GM12878 (cell line): ENCODE data around the gene LGALS4. TPM values are rescaled to one million over a fixed set of nuclear protein-coding genes. Genes with fewer than 3 reads are reported as not detected.
"Not testable (repeated sequence)": the region's sequence is repeated elsewhere in the genome, so short reads cannot be mapped to it uniquely, and the experiment has no call there.

ENCODE experiments used
- ATAC-seq: fragments of 200-7000 bp; cut with Tn5 transposase; 3 replicates; pipeline ENCODE4 v1.9.1; 2020; ENCODE audit warnings: mild to moderate bottlenecking, moderate library complexity
- BruUV-seq: library from RNA; stranded (reverse); fragments of 400-500 nt; replicated peaks from 2 replicates; lab custom pipeline; 2021; lab: Mats Ljungman, UMichigan
- CTCF ChIA-PET: fragments of 300-600 bp; sonication (Branson Sonifier 250); formaldehyde crosslinking; extraction: SDS; loops from one replicate; lab custom pipeline; 2021; ENCODE audit warnings: inconsistent platforms; lab: Yijun Ruan, JAX
- POLR2A ChIA-PET: fragments of 350-600 bp; formaldehyde crosslinking; extraction: SDS; loops from one replicate; lab custom pipeline; 2021; ENCODE audit warnings: inconsistent platforms; lab: Charles Lee
- RAD21 ChIA-PET: fragments of 300-600 bp; sonication (Branson Sonifier 250); formaldehyde crosslinking; loops from one replicate; lab custom pipeline; 2023; ENCODE audit warnings: antibody characterized with exemption; ENCODE audit not compliant: unreplicated experiment; lab: Charles Lee
- SMC1A ChIA-PET: fragments of 300-600 bp; sonication (Branson Sonifier 250); formaldehyde crosslinking; loops from one replicate; lab custom pipeline; 2023; ENCODE audit not compliant: unreplicated experiment, uncharacterized antibody; lab: Charles Lee
- DNase-seq: peaks from one replicate; pipeline ENCODE4 v3.0.0-alpha.2; 2011; ENCODE audit warnings: low read depth, low spot score
- FAIRE-seq: peaks from 3 replicates; lab custom pipeline; 2011; peaks lifted over from hg19 to GRCh38; lab: Jason Lieb, UNC
- H2AFZ ChIP-seq: 2 replicates; pipeline ENCODE4 v1.6.0; 2011; ENCODE audit warnings: low read depth, low read length, control low read depth; ENCODE audit not compliant: control insufficient read depth
- H3K27ac ChIP-seq: 2 replicates; pipeline ENCODE4 v1.5.1; 2011; ENCODE audit warnings: control low read depth; ENCODE audit not compliant: control insufficient read depth, insufficient read depth
- H3K27me3 ChIP-seq, 2 experiments: replicated peaks in 1 of 2; 2 replicates each; pipeline versions ENCODE4 v1.6.0 to v1.6.1; 2011; ENCODE audit warnings: low read length in 1 of 2; ENCODE audit not compliant: control insufficient read depth in 2 of 2, insufficient read depth in 2 of 2
- H3K36me3 ChIP-seq, 2 experiments: 2 replicates each; pipeline ENCODE4 v1.5.1; 2011; ENCODE audit warnings: low read length in 1 of 2; ENCODE audit not compliant: control insufficient read depth in 2 of 2, insufficient read depth in 2 of 2
- H3K4me1 ChIP-seq: 2 replicates; pipeline ENCODE4 v1.6.1; 2011; ENCODE audit warnings: mild to moderate bottlenecking, low read length, moderate library complexity, mixed read lengths; ENCODE audit not compliant: control insufficient read depth, insufficient read depth
- H3K4me2 ChIP-seq: 2 replicates; pipeline ENCODE4 v1.6.0; 2011; ENCODE audit warnings: control low read depth; ENCODE audit not compliant: control insufficient read depth, insufficient read depth
- H3K4me3 ChIP-seq: fragments of 200-600 bp; sonication (generic); 2 replicates; pipeline ENCODE4 v1.5.1; 2016
- H3K79me2 ChIP-seq: 2 replicates; pipeline ENCODE4 v1.6.0; 2011; ENCODE audit warnings: low read length; ENCODE audit not compliant: control insufficient read depth, insufficient read depth
- H3K9ac ChIP-seq: 2 replicates; pipeline ENCODE4 v1.8.0; 2011; ENCODE audit warnings: low read length, control low read depth, mixed read lengths; ENCODE audit not compliant: control insufficient read depth, insufficient read depth
- H3K9me3 ChIP-seq: replicated peaks from 3 replicates; pipeline ENCODE4 v1.5.1; 2011; ENCODE audit warnings: mild to moderate bottlenecking, low read length; ENCODE audit not compliant: control insufficient read depth, insufficient read depth
- H4K20me1 ChIP-seq: 2 replicates; pipeline ENCODE4 v1.6.0; 2011; ENCODE audit not compliant: control insufficient read depth, insufficient read depth
- BHLHE40 ChIP-seq, 2 experiments: fragments of 450-650 bp in 1 of 2; IDR thresholded peaks; 2 replicates each; pipeline ENCODE4 v1.6.1; 2011 to 2017; ENCODE audit warnings: low read depth in 2 of 2, borderline replicate concordance in 1 of 2, improper control_type of control experiment in 1 of 2, low read length in 1 of 2, mild to moderate bottlenecking in 1 of 2
- FOS ChIP-seq: IDR thresholded peaks from 3 replicates; pipeline ENCODE4 v1.6.1; 2011; ENCODE audit warnings: borderline replicate concordance; ENCODE audit not compliant: insufficient read length; ENCODE audit errors: extremely low read depth
- IRF4 ChIP-seq: IDR thresholded peaks from 2 replicates; pipeline ENCODE4 v1.6.1; 2011; ENCODE audit warnings: low read depth, low read length
- JUND ChIP-seq: IDR thresholded peaks from 2 replicates; pipeline ENCODE4 v1.6.1; 2012; ENCODE audit warnings: low read depth, mild to moderate bottlenecking, low read length, improper control_type of control experiment, moderate library complexity
- KDM1A ChIP-seq: fragments of 200-600 bp; sonication (generic); IDR thresholded peaks from 2 replicates; pipeline ENCODE4 v1.6.1; 2016; ENCODE audit warnings: borderline replicate concordance
- MYC ChIP-seq: IDR thresholded peaks from 2 replicates; pipeline ENCODE4 v1.6.1; 2011; ENCODE audit warnings: mild to moderate bottlenecking, low read length, moderate library complexity, inconsistent platforms; ENCODE audit not compliant: insufficient read depth, insufficient replicate concordance, insufficient read length, severe bottlenecking
- TCF12 ChIP-seq: IDR thresholded peaks from 2 replicates; pipeline ENCODE4 v1.6.1; 2011; ENCODE audit warnings: low read depth, mild to moderate bottlenecking, low read length
- ZNF217 ChIP-seq: fragments of 450-650 bp; IDR thresholded peaks from 2 replicates; pipeline ENCODE4 v1.6.1; 2017; ENCODE audit warnings: antibody characterized with exemption, mild to moderate bottlenecking
- ZNF274 ChIP-seq: IDR thresholded peaks from one replicate; pipeline ENCODE4 v1.8.0; 2011; ENCODE audit not compliant: insufficient read length, insufficient read depth
- ZZZ3 ChIP-seq: IDR thresholded peaks from 2 replicates; pipeline ENCODE4 v1.6.1; 2011; ENCODE audit warnings: low read depth; ENCODE audit not compliant: control insufficient read depth, insufficient read length
- WGBS: methylation state at CpG from one replicate; pipeline ENCODE4 v1.1.6; 2016; ENCODE audit warnings: low lambda C conversion rate; ENCODE audit not compliant: insufficient replicate concordance, insufficient coverage; ENCODE audit errors: missing lambda C conversion rate; 5-methylcytosine and 5-hydroxymethylcytosine counted together
- in situ Hi-C: fragments of 300-500 bp; cut with MboI; formaldehyde crosslinking; loops from 9 replicates; pipeline ENCODE4 v1.14.3; 2018; ENCODE audit warnings: mixed read lengths
- intact Hi-C: fragments of 100-400 bp; cut with micrococcal nuclease; formaldehyde crosslinking; loops from one replicate; pipeline ENCODE4 v1.14.2; 2022; ENCODE audit not compliant: unreplicated experiment
- polyA plus RNA-seq, 11 experiments: library from polyadenylated mRNA; depleted of rRNA in 4 of 11; unstranded in 6 of 11; stranded (reverse) in 5 of 11; fragments of >200 nt; fragmentation: Nextera tagmentation in 4 of 11; fragmentation: Illumina TruSeq in 1 of 11; extraction: Ambion mirVana in 4 of 11; extraction: Trizol in 1 of 11; gene quantifications; 1 replicate in 1 of 11; 2 replicates in 10 of 11; pipeline versions ENCODE4 v1.2.1 to v1.2.3, GENCODE V29; 2011 to 2016; ENCODE audit warnings: inconsistent platforms in 2 of 11, missing spikeins in 2 of 11, low read depth in 1 of 11
- total RNA-seq, 4 experiments: library from RNA; depleted of rRNA in 3 of 4; stranded (reverse); fragments of >200 nt in 3 of 4; fragmentation: Illumina TruSeq in 1 of 4; extraction: Trizol in 1 of 4; gene quantifications; 2 replicates each; pipeline versions ENCODE4 v1.2.1 to v1.2.3, GENCODE V29; 2013 to 2021
- TF ChIP-seq, protein P1 (sequence below), 3 experiments: IDR thresholded peaks in 2 of 3; conservative IDR thresholded peaks in 1 of 3; 2 replicates each; pipeline ENCODE4 v1.5.1; 2011; ENCODE audit warnings: low read depth in 3 of 3, low read length in 3 of 3, mild to moderate bottlenecking in 3 of 3, control low read depth in 2 of 3, moderate library complexity in 2 of 3, inconsistent platforms in 1 of 3, mixed read lengths in 1 of 3; ENCODE audit not compliant: control insufficient read depth in 2 of 3, insufficient read depth in 1 of 3; ENCODE audit errors: extremely low read depth in 1 of 3

LGALS4 gene
- total and polyA plus RNA-seq, 10 of the 15 experiments (the other 5 are each of a cell fraction or from before 2014, with no cell fraction given): 0.13 to 2.1 (median 0.26) TPM; not detected in 4

DNA sequence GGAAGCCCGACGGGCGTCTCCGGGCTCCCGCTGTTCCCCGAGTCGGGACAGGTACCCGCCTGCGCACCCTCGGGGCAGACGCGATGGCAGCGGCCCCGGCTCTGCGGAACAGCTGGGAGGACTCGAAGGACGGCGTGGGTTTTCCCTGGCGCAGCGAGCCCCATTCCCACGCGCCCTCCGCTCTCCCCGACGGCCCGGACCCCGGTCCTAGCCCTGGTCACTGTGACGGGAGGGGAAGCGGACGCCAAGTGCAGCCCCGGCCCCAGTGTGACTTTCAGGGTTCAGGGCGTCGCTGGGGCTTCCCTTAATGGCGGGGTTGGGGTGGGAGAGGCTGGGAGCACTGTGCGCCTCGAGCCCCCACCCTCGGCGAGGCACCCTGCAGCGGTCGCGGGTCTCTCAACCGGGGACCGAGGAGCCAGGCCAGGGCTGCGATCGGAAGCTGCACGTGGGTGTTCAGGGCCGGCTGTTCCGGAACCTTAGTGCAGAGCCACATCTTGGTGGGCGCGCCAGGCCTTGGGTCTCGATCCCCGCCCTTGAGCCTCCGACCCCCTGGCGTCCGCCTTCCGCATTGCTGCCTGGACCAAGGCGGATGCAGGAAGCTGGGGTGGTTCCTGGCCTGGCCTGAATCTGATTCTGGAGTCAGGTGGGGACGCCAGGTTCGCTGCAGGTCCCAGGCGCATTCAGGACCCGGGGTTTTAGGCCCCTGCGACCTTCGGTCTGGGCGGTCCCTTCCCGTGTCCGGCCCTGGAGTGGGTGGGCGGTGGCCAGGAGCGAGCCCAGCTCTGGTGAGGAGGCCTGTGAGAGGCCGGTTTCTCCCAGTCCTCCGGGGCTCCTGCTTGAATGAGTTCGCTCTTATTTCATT is 20.3 kb downstream of the LGALS4 start (continued):
- TF ChIP-seq BHLHE40 (IDR thresholded peaks at IDR 0.05; ENCODE audit: borderline replicate concordance in 1 of 2, low read depth in 2 of 2, low read length in 1 of 2) (peak in 1 of 2 experiments; percentile 43; a peak in 1 of 4 replicates), IRF4 (no peak), ZNF274 (no peak), TCF12 (no peak), FOS (no peak), ZNF217 (no peak), KDM1A (no peak), MYC (no peak), ZZZ3 (no peak), JUND (no peak)
- TF ChIP-seq, protein P1, sequence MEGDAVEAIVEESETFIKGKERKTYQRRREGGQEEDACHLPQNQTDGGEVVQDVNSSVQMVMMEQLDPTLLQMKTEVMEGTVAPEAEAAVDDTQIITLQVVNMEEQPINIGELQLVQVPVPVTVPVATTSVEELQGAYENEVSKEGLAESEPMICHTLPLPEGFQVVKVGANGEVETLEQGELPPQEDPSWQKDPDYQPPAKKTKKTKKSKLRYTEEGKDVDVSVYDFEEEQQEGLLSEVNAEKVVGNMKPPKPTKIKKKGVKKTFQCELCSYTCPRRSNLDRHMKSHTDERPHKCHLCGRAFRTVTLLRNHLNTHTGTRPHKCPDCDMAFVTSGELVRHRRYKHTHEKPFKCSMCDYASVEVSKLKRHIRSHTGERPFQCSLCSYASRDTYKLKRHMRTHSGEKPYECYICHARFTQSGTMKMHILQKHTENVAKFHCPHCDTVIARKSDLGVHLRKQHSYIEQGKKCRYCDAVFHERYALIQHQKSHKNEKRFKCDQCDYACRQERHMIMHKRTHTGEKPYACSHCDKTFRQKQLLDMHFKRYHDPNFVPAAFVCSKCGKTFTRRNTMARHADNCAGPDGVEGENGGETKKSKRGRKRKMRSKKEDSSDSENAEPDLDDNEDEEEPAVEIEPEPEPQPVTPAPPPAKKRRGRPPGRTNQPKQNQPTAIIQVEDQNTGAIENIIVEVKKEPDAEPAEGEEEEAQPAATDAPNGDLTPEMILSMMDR (IDR thresholded peaks at IDR 0.05 in 2 of 3, conservative IDR thresholded peaks at IDR 0.05 in 1 of 3; ENCODE audit: control insufficient read depth in 2 of 3, extremely low read depth in 1 of 3, insufficient read depth in 1 of 3, low read depth in 3 of 3, low read length in 3 of 3): peak in 2 of 3 experiments; percentile 32 to 45; a peak in 3 of 6 replicates

DNA sequence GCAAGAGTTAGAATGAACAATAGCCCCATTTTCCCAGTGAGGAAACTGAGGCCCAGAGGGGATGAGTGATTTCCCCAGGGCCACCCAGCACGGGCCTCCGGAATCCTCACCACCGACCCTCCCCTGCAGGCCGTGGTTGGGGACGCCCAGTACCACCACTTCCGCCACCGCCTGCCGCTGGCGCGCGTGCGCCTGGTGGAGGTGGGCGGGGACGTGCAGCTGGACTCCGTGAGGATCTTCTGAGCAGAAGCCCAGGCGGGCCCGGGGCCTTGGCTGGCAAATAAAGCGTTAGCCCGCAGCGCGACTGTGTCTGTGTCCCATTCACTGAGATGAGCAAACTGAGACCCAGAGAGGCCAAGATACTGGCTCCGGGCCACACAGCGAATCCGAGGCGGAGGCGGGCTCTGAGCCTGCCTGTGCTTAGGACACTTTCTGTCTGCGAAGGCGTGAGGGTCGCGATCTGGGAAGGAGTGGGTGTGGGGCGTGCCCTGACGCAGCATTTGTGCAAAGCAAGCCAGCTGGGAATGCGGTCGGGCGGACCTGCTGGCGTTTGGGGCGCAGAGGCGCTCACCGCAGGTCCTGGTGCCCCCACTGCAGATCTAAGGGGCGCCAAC is 21.2 kb downstream of the LGALS4 start:
- CTCF ChIA-PET, DNase-seq, H3K36me3 ChIP-seq, BruUV-seq, H3K9me3 ChIP-seq, H3K27me3 ChIP-seq, POLR2A ChIA-PET, H3K4me1 ChIP-seq, H4K20me1 ChIP-seq, H3K4me3 ChIP-seq, H3K27ac ChIP-seq, intact Hi-C loops, SMC1A ChIA-PET, H3K79me2 ChIP-seq, RAD21 ChIA-PET, H3K9ac ChIP-seq, H3K4me2 ChIP-seq, in situ Hi-C loops: not testable (repeated sequence)
- no CpG with 5 or more reads among the region's 40 CpGs for WGBS
- ATAC-seq (peak; percentile 95), FAIRE-seq (peak; percentile 96)
- H2AFZ ChIP-seq: peak overlapping the region; percentile 58
